ENCODE results near the gene MBD1.
"Not testable (repeated sequence)": the region's sequence is repeated elsewhere in the genome, so short reads cannot be mapped to it uniquely, and the experiment has no call there.

The MBD1 gene

GRCh38 chr18:50275503-50276036, 5.8 kb downstream of the MBD1 start:
- no peak for DNase-seq

- no peak for DNase-seq
These were observed 6.4 kb downstream of the MBD1 start for GRCh38 chr18:50274941-50275340.

GRCh38 chr18:50274044-50274442, 7.3 kb downstream of the MBD1 start:
- DNase-seq = no peak

GRCh38 chr18:50273203-50274043, 7.9 kb downstream of the MBD1 start:
- no peak for DNase-seq

GRCh38 chr18:50272568-50272967, 8.8 kb downstream of the MBD1 start:
- no peak for DNase-seq

GRCh38 chr18:50268022-50268747, 13.1 kb downstream of the MBD1 start:
- peak in 39 of 58 donors; percentile 6 to 66 (median 30) for DNase-seq

- DNase-seq = peak; percentile 28 to 93 (median 80)
These were observed 15.0 kb downstream of the MBD1 start, which contains the start of gene CFAP53 for GRCh38 chr18:50266248-50266704. CFAP53 (minus strand) TSS chr18:50266495; CDS start chr18:50266404, 91 bp downstream.

GRCh38 chr18:50262977-50263376, 18.3 kb downstream of the MBD1 start:
- no peak for DNase-seq

GRCh38 chr18:50250935-50251334, 30.4 kb downstream of the MBD1 start:
- no peak for DNase-seq

- DNase-seq = no peak
These were observed 31.7 kb downstream of the MBD1 start for GRCh38 chr18:50249576-50249975.

GRCh38 chr18:50247561-50247960, 33.8 kb downstream of the MBD1 start:
- no peak for DNase-seq

GRCh38 chr18:50241768-50242167, 39.6 kb downstream of the MBD1 start:
- not testable (repeated sequence) for DNase-seq

GRCh38 chr18:50240080-50240563, 41.2 kb downstream of the MBD1 start:
- DNase-seq = no peak

GRCh38 chr18:50232419-50232818, 48.9 kb downstream of the MBD1 start:
- no peak for DNase-seq

- DNase-seq = no peak
These were observed 49.7 kb downstream of the MBD1 start for GRCh38 chr18:50231621-50232020.

GRCh38 chr18:50220249-50220648, 61.1 kb downstream of the MBD1 start:
- DNase-seq = not testable (repeated sequence)

Data from anterior cingulate cortex (tissue), 58 donors.